GM23338 (cell line): ENCODE data around the gene EVL. TPM values are rescaled to one million over a fixed set of nuclear protein-coding genes. Genes with fewer than 3 reads are reported as not detected.

Experiments used
- ATAC-seq: fragments of 200-7000 bp; cut with Tn5 transposase; 3 replicates; pipeline ENCODE4 v1.9.1; 2020
- DNase-seq: peaks from one replicate; pipeline ENCODE4 v3.0.0-alpha.2; 2015; ENCODE audit warnings: low spot score
- H2AFZ ChIP-seq: fragments of 200-600 bp; sonication (generic); 2 replicates; pipeline ENCODE4 v1.8.0; 2016; ENCODE audit warnings: antibody characterized with exemption, mild to moderate bottlenecking, moderate library complexity
- H3F3A ChIP-seq: fragments of 200-600 bp; sonication (generic); replicated peaks from 2 replicates; pipeline ENCODE4 v1.8.0; 2017; ENCODE audit warnings: antibody characterized with exemption, mixed run types, low read depth
- H3K27ac ChIP-seq: fragments of 200-600 bp; sonication (generic); 2 replicates; pipeline ENCODE4 v1.6.1; 2016; ENCODE audit warnings: low read depth
- H3K27me3 ChIP-seq: fragments of 200-600 bp; sonication (generic); 2 replicates; pipeline ENCODE4 v1.8.0; 2016; ENCODE audit warnings: mild to moderate bottlenecking, mixed run types, moderate library complexity; ENCODE audit not compliant: insufficient read depth
- H3K36me3 ChIP-seq: fragments of 200-600 bp; sonication (generic); 2 replicates; pipeline ENCODE4 v1.8.0; 2016; ENCODE audit warnings: mild to moderate bottlenecking; ENCODE audit not compliant: insufficient read depth
- H3K4me1 ChIP-seq: fragments of 200-600 bp; sonication (generic); 2 replicates; pipeline ENCODE4 v1.8.0; 2016; ENCODE audit warnings: mild to moderate bottlenecking, moderate library complexity; ENCODE audit not compliant: insufficient read depth
- H3K4me2 ChIP-seq: fragments of 200-600 bp; sonication (generic); 2 replicates; pipeline ENCODE4 v1.7.1; 2017; ENCODE audit warnings: mixed run types
- H3K4me3 ChIP-seq: fragments of 200-600 bp; sonication (generic); 2 replicates; pipeline ENCODE4 v1.6.1; 2016; ENCODE audit warnings: mixed run types
- H3K79me2 ChIP-seq: fragments of 200-600 bp; sonication (generic); replicated peaks from 2 replicates; pipeline ENCODE4 v1.8.0; 2017; ENCODE audit warnings: mild to moderate bottlenecking; ENCODE audit not compliant: insufficient read depth
- H3K9me2 ChIP-seq: fragments of 200-600 bp; sonication (generic); 2 replicates; pipeline ENCODE4 v1.8.0; 2017; ENCODE audit not compliant: insufficient read depth
- H4K20me1 ChIP-seq: fragments of 200-600 bp; sonication (generic); replicated peaks from 2 replicates; pipeline ENCODE4 v1.8.0; 2017; ENCODE audit warnings: mild to moderate bottlenecking; ENCODE audit not compliant: insufficient read depth
- H3K27ac Mint-ChIP-seq: 2 replicates; pipeline ENCODE4 v1.8.0; 2020; ENCODE audit warnings: inconsistent platforms, mild to moderate bottlenecking, moderate library complexity, mixed read lengths
- H3K27me3 Mint-ChIP-seq: 3 replicates; pipeline ENCODE4 v1.8.0; 2022; ENCODE audit warnings: low read depth, mild to moderate bottlenecking, moderate library complexity, mixed read lengths, inconsistent platforms; ENCODE audit not compliant: insufficient read depth, poor library complexity
- H3K36me3 Mint-ChIP-seq: 3 replicates; pipeline ENCODE4 v1.8.0; 2021; ENCODE audit warnings: low read depth, mild to moderate bottlenecking, inconsistent platforms, moderate library complexity, mixed read lengths
- H3K4me1 Mint-ChIP-seq: 3 replicates; pipeline ENCODE4 v1.8.0; 2020; ENCODE audit warnings: mild to moderate bottlenecking, inconsistent platforms, mixed read lengths
- H3K4me3 Mint-ChIP-seq: 3 replicates; pipeline ENCODE4 v1.8.0; 2021; ENCODE audit warnings: moderate library complexity, mild to moderate bottlenecking, inconsistent platforms, mixed read lengths
- H3K9me3 Mint-ChIP-seq: 3 replicates; pipeline ENCODE4 v1.8.0; 2020; ENCODE audit warnings: moderate library complexity, mild to moderate bottlenecking, inconsistent platforms, mixed read lengths
- CREB1 ChIP-seq: fragments of 250-450 bp; sonication (Bioruptor Pico); IDR thresholded peaks from 2 replicates; pipeline ENCODE4 v1.5.0; 2020; ENCODE audit warnings: low read depth, mild to moderate bottlenecking, moderate library complexity
- ETS1 ChIP-seq: IDR thresholded peaks from 2 replicates; pipeline ENCODE4 v1.6.1; 2016; ENCODE audit warnings: antibody characterized with exemption
- EZH2 ChIP-seq: fragments of 200-600 bp; sonication (generic); IDR thresholded peaks from one replicate; pipeline ENCODE4 v1.8.0; 2017; ENCODE audit warnings: antibody characterized with exemption, mild to moderate bottlenecking, low read depth; ENCODE audit not compliant: unreplicated experiment
- EZH2phosphoT487 ChIP-seq: fragments of 200-600 bp; sonication (generic); IDR thresholded peaks from one replicate; pipeline ENCODE4 v1.8.1; 2018; ENCODE audit warnings: antibody characterized with exemption; ENCODE audit not compliant: unreplicated experiment
- JUNB ChIP-seq: IDR thresholded peaks from one replicate; pipeline ENCODE4 v1.6.1; 2016; ENCODE audit warnings: antibody characterized with exemption; ENCODE audit not compliant: unreplicated experiment
- NANOG ChIP-seq: IDR thresholded peaks from 2 replicates; pipeline ENCODE4 v1.6.1; 2016; ENCODE audit warnings: antibody characterized with exemption, borderline replicate concordance
- POLR2AphosphoS5 ChIP-seq: IDR thresholded peaks from 2 replicates; pipeline ENCODE4 v1.6.1; 2016; ENCODE audit warnings: antibody characterized with exemption, low read depth
- ZNF114 ChIP-seq: fragments of 250-450 bp; sonication (Bioruptor Pico); IDR thresholded peaks from 2 replicates; pipeline ENCODE4 v1.5.0; 2020; ENCODE audit warnings: mild to moderate bottlenecking, moderate library complexity
- ZNF331 ChIP-seq: fragments of 250-450 bp; sonication (Bioruptor Pico); IDR thresholded peaks from 2 replicates; pipeline ENCODE4 v1.5.0; 2020; ENCODE audit warnings: low read depth, mild to moderate bottlenecking, moderate library complexity
- polyA plus RNA-seq: library from polyadenylated mRNA; unstranded; fragments of >200 nt; fragmentation: Nextera tagmentation; extraction: Ambion mirVana; gene quantifications from 2 replicates; pipeline ENCODE4 v1.2.1, GENCODE V29; 2016
- total RNA-seq: library from RNA; depleted of rRNA; stranded (reverse); fragments of >200 nt; shearing (Covaris generic); gene quantifications from 2 replicates; pipeline ENCODE4 v1.2.3, GENCODE V29; 2014
- TF ChIP-seq, protein P1 (sequence below): IDR thresholded peaks from one replicate; pipeline ENCODE4 v1.6.1; 2018; ENCODE audit warnings: antibody characterized with exemption; ENCODE audit not compliant: unreplicated experiment
- TF ChIP-seq, protein P2 (sequence below), 2 experiments: fragments of 200-600 bp in 1 of 2; sonication (generic) in 1 of 2; conservative IDR thresholded peaks; 2 replicates each; pipeline versions ENCODE4 v1.5.1 to v1.6.1; 2016 to 2017; ENCODE audit warnings: antibody characterized with exemption in 2 of 2, low read depth in 2 of 2, mild to moderate bottlenecking in 2 of 2, moderate library complexity in 1 of 2

The EVL gene
- total and polyA plus RNA-seq, 2 experiments from 2014 or later = 28.2 to 50.5 TPM

DNA sequence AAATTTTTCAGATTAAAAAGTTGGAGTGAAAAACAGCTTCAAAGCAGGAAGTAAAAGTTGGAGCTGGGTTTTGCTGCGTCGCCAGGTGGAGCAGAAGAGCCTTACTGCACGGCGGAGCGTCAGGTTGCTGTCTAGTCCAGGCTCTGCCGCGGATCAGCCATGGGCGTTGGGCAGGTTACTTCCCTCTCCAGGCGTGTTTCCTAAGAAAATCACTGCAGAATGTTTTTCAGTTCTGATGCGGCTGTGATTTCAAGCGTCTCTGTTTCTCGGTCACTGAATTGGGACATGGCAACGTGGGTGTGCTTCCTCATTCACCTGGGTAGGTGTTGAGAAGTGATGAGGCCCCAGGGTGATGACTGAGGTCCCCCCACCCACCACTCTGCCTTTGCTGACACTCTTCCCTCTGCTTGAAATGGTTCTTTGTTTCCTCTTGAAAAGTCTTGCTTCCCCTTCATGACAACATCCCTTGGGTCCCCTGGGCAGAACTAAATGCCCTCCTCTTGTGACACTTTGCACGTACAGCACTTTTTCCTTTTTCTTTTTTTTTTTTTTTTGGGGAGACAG lies 7.6 kb downstream of the EVL start:
- peaks cover 6% of the 10 kb centered on the region for H4K20me1 ChIP-seq
- no peak for ATAC-seq

DNA sequence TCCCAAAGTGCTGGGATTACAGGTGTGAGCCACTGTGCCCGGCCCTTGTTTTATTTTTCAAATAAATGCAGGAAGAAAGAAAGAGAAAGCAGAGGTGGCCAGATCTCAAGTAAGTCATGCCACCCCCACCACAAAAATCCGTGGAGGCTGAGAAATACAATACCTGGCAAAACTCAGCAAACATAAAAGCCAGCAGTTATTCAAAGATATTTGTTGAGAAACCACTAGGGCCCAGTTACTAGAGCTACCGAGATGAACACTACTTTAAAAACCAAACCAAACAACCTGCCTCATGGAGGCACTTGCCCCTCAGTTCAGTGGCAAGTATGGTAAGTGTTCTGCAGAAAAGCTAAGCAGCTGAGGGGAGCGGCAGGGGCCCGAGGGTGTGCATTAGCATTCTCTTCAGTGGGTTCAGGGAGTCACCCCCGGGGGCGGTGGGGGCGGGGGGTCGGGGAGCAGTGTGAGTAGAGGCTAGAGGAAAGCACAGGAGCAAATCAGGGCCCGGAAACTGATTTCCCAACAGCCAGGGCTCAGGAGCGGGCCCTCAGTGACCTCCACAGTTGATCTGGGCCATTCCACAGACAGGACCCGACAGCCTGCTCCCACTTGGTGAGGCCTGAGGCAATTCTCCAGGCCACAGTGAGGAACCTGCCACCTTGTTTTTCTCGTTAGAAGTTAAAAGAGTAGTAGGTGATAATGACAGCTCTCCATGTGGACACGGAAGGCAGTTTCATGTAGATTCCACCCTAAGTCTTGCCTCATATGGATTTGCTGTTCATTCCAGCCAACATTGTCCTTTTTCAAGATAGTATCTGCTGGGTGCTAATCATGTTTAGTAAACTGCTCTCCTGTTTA lies 8.6 kb downstream of the EVL start:
- H3K27me3 ChIP-seq = no peaks in the 10 kb centered on the region
- Mint-ChIP-seq H3K9me3 (no peaks in the 10 kb centered on the region), H3K27ac (no peak overlapping the region; the same call in 1 of the 2 replicates), H3K27me3 (peaks cover 12% of the 10 kb centered on the region), H3K4me1 (peaks cover 24% of the 10 kb centered on the region), H3K36me3 (no peaks in the 10 kb centered on the region), H3K4me3 (no peak overlapping the region)
- no peak overlapping the region for H2AFZ ChIP-seq
- no peak overlapping the region for H3K4me3 ChIP-seq
- no peak overlapping the region for H3K27ac ChIP-seq
- H3K4me1 ChIP-seq = peaks cover 4% of the 10 kb centered on the region; the same call in 1 of the 2 replicates
- ATAC-seq = peak; percentile 12; the same call in 2 of the 3 replicates
- no peaks in the 10 kb centered on the region for H3F3A ChIP-seq
- no peak for DNase-seq
- no peaks in the 10 kb centered on the region for H3K36me3 ChIP-seq
- peaks cover 6% of the 10 kb centered on the region for H4K20me1 ChIP-seq
- no peaks in the 10 kb centered on the region for H3K79me2 ChIP-seq
- H3K4me2 ChIP-seq = no peak overlapping the region
- no peaks in the 10 kb centered on the region for H3K9me2 ChIP-seq
- no peak for TF ChIP-seq JUNB
- TF ChIP-seq EZH2phosphoT487 = no peak
- no peak for TF ChIP-seq ETS1
- no peak for TF ChIP-seq ZNF114 (CRISPR knock-in tag)
- TF ChIP-seq, protein P1, sequence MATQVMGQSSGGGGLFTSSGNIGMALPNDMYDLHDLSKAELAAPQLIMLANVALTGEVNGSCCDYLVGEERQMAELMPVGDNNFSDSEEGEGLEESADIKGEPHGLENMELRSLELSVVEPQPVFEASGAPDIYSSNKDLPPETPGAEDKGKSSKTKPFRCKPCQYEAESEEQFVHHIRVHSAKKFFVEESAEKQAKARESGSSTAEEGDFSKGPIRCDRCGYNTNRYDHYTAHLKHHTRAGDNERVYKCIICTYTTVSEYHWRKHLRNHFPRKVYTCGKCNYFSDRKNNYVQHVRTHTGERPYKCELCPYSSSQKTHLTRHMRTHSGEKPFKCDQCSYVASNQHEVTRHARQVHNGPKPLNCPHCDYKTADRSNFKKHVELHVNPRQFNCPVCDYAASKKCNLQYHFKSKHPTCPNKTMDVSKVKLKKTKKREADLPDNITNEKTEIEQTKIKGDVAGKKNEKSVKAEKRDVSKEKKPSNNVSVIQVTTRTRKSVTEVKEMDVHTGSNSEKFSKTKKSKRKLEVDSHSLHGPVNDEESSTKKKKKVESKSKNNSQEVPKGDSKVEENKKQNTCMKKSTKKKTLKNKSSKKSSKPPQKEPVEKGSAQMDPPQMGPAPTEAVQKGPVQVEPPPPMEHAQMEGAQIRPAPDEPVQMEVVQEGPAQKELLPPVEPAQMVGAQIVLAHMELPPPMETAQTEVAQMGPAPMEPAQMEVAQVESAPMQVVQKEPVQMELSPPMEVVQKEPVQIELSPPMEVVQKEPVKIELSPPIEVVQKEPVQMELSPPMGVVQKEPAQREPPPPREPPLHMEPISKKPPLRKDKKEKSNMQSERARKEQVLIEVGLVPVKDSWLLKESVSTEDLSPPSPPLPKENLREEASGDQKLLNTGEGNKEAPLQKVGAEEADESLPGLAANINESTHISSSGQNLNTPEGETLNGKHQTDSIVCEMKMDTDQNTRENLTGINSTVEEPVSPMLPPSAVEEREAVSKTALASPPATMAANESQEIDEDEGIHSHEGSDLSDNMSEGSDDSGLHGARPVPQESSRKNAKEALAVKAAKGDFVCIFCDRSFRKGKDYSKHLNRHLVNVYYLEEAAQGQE = no peak
- no peak for TF ChIP-seq EZH2
- TF ChIP-seq ZNF331 (CRISPR knock-in tag) = no peak
- no peak for TF ChIP-seq POLR2AphosphoS5
- no peak for TF ChIP-seq NANOG

More for the DNA sequence above, 7.6 kb downstream of the EVL start:
- H3K36me3 ChIP-seq = no peaks in the 10 kb centered on the region
- H3K4me2 ChIP-seq = no peak overlapping the region
- no peaks in the 10 kb centered on the region for H3K79me2 ChIP-seq
- H3K9me2 ChIP-seq = no peaks in the 10 kb centered on the region
- Mint-ChIP-seq H3K27ac (no peak overlapping the region), H3K9me3 (no peaks in the 10 kb centered on the region), H3K4me1 (peaks cover 18% of the 10 kb centered on the region), H3K4me3 (no peak overlapping the region), H3K27me3 (peaks cover 15% of the 10 kb centered on the region), H3K36me3 (no peaks in the 10 kb centered on the region; the same call in 2 of the 3 replicates)
- H3K27ac ChIP-seq = no peak overlapping the region
- peak; percentile 24 for DNase-seq
- H3K4me3 ChIP-seq = no peak overlapping the region
- H3K27me3 ChIP-seq = no peaks in the 10 kb centered on the region
- H3F3A ChIP-seq = no peaks in the 10 kb centered on the region
- H3K4me1 ChIP-seq = no peaks in the 10 kb centered on the region
- no peak for TF ChIP-seq EZH2
- TF ChIP-seq POLR2AphosphoS5 = no peak
- no peak for TF ChIP-seq ZNF114 (CRISPR knock-in tag)
- TF ChIP-seq, protein P2, sequence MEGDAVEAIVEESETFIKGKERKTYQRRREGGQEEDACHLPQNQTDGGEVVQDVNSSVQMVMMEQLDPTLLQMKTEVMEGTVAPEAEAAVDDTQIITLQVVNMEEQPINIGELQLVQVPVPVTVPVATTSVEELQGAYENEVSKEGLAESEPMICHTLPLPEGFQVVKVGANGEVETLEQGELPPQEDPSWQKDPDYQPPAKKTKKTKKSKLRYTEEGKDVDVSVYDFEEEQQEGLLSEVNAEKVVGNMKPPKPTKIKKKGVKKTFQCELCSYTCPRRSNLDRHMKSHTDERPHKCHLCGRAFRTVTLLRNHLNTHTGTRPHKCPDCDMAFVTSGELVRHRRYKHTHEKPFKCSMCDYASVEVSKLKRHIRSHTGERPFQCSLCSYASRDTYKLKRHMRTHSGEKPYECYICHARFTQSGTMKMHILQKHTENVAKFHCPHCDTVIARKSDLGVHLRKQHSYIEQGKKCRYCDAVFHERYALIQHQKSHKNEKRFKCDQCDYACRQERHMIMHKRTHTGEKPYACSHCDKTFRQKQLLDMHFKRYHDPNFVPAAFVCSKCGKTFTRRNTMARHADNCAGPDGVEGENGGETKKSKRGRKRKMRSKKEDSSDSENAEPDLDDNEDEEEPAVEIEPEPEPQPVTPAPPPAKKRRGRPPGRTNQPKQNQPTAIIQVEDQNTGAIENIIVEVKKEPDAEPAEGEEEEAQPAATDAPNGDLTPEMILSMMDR (conservative IDR thresholded peaks at IDR 0.05; ENCODE audit: low read depth in 2 of 2) = peak in 1 of 2 experiments; percentile 34; a peak in 2 of 4 replicates
- no peak for TF ChIP-seq CREB1 (CRISPR knock-in tag)
- no peak for TF ChIP-seq NANOG
- TF ChIP-seq ETS1 = no peak
- TF ChIP-seq EZH2phosphoT487 = no peak
- no peak overlapping the region for H2AFZ ChIP-seq
